ENCODE data around the gene SRSF6.

DNA sequence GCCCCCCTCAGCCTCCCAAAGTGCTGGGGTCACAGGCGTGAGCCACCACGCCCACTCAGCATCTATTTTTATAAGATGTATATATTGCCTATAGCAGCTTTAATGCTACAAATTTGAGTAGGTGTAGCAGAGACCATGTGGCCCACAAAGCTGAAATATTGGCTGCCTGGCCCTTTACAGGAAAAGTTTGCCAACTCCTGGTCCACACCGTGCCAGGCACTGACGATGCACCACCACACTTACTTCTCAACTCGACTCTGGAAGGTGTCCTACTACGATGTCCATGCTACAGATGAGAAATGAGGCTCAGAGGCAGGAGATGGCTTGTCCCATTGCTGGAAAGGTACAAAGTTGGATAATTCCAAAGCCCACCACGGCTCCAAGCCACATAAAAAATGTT, 17.2 kb upstream of the SRSF6 start:
- TF ChIP-seq POLR2A (IDR thresholded peaks at IDR 0.05; ENCODE audit: borderline replicate concordance, extremely low read depth, insufficient read depth, insufficient read length) (no peak), EZH2 (IDR thresholded peaks at IDR 0.05) (no peak)
- TF ChIP-seq, protein P1, sequence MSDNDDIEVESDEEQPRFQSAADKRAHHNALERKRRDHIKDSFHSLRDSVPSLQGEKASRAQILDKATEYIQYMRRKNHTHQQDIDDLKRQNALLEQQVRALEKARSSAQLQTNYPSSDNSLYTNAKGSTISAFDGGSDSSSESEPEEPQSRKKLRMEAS (IDR thresholded peaks at IDR 0.05): no peak

Data from HCT116 (cell line).